ENCODE measurements around the gene CMTM3.
A peak's percentile ranks its signal among the peaks of the same experiment; 100 is the strongest.
"Not testable (repeated sequence)": the region's sequence is repeated elsewhere in the genome, so short reads cannot be mapped to it uniquely, and the experiment has no call there.

Gene CMTM3

GRCh38 chr16:66604376-66605176 lies at the start of gene CMTM3:
Gene CMTM3, plus strand, starts transcription at chr16:66604704. Its CDS starts 102 bp downstream, at chr16:66604806.
- peak; percentile 33 to 59 for DNase-seq (ENCODE audit: extremely low read depth in 1 of 2, low read depth in 1 of 2)

- DNase-seq (ENCODE audit: extremely low read depth in 1 of 2, low read depth in 1 of 2) = no peak
Measured at GRCh38 chr16:66560107-66560506, 44.4 kb upstream of the CMTM3 start.

GRCh38 chr16:66561381-66562080 lies 43.0 kb upstream of the CMTM3 start:
- DNase-seq (ENCODE audit: extremely low read depth in 1 of 2, low read depth in 1 of 2) = no peak

GRCh38 chr16:66562409-66562808 lies 42.1 kb upstream of the CMTM3 start:
- DNase-seq (ENCODE audit: extremely low read depth in 1 of 2, low read depth in 1 of 2) = no peak

GRCh38 chr16:66562986-66563385 lies 41.5 kb upstream of the CMTM3 start:
- no peak for DNase-seq (ENCODE audit: extremely low read depth in 1 of 2, low read depth in 1 of 2)

- DNase-seq (ENCODE audit: extremely low read depth in 1 of 2, low read depth in 1 of 2) = no peak
Measured at GRCh38 chr16:66563574-66564334, 40.8 kb upstream of the CMTM3 start.

GRCh38 chr16:66566051-66566901 lies 38.2 kb upstream of the CMTM3 start, which contains the start of gene CMTM1:
Gene CMTM1, plus strand, starts transcription at chr16:66566439. Its CDS starts 75 bp downstream, at chr16:66566514.
- no peak for DNase-seq (ENCODE audit: extremely low read depth in 1 of 2, low read depth in 1 of 2)

- not testable (repeated sequence) for DNase-seq (ENCODE audit: extremely low read depth in 1 of 2, low read depth in 1 of 2)
Measured at GRCh38 chr16:66567270-66567669, 37.2 kb upstream of the CMTM3 start.

GRCh38 chr16:66568355-66568754 lies 36.1 kb upstream of the CMTM3 start:
- no peak for DNase-seq (ENCODE audit: extremely low read depth in 1 of 2, low read depth in 1 of 2)

- no peak for DNase-seq (ENCODE audit: extremely low read depth in 1 of 2, low read depth in 1 of 2)
Measured at GRCh38 chr16:66569131-66569530, 35.4 kb upstream of the CMTM3 start.

GRCh38 chr16:66569827-66570405 lies 34.6 kb upstream of the CMTM3 start:
- no peak for DNase-seq (ENCODE audit: extremely low read depth in 1 of 2, low read depth in 1 of 2)

- no peak for DNase-seq (ENCODE audit: extremely low read depth in 1 of 2, low read depth in 1 of 2)
Measured at GRCh38 chr16:66572356-66572755, 32.1 kb upstream of the CMTM3 start.

- no peak for DNase-seq (ENCODE audit: extremely low read depth in 1 of 2, low read depth in 1 of 2)
Measured at GRCh38 chr16:66574081-66574480, 30.4 kb upstream of the CMTM3 start.

GRCh38 chr16:66574531-66574930 lies 30.0 kb upstream of the CMTM3 start:
- DNase-seq (ENCODE audit: extremely low read depth in 1 of 2, low read depth in 1 of 2) = no peak

- DNase-seq (ENCODE audit: extremely low read depth in 1 of 2, low read depth in 1 of 2) = no peak
Measured at GRCh38 chr16:66575060-66575459, 29.4 kb upstream of the CMTM3 start.

GRCh38 chr16:66576296-66576695 lies 28.2 kb upstream of the CMTM3 start:
- no peak for DNase-seq (ENCODE audit: extremely low read depth in 1 of 2, low read depth in 1 of 2)

GRCh38 chr16:66578651-66579531 lies 25.6 kb upstream of the CMTM3 start, which contains the start of gene CMTM2:
Gene CMTM2, plus strand, starts transcription at chr16:66579463. Its CDS starts 145 bp downstream, at chr16:66579608.
- no peak for DNase-seq (ENCODE audit: extremely low read depth in 1 of 2, low read depth in 1 of 2)

GRCh38 chr16:66580605-66581209 lies 23.8 kb upstream of the CMTM3 start:
- DNase-seq (ENCODE audit: extremely low read depth in 1 of 2, low read depth in 1 of 2) = no peak

All from activated CD8-positive, alpha-beta memory T cell treated with anti-CD3 and anti-CD28 coated beads for 1 hour (primary cell).